GM12878 (cell line): ENCODE results near the gene PLAC1. TPM values are rescaled to one million over a fixed set of nuclear protein-coding genes. Genes with fewer than 3 reads are reported as not detected.

Experiments used
- EP300 ChIP-seq, 2 experiments: fragments of 150-350 bp in 1 of 2; IDR thresholded peaks; 2 replicates each; pipeline ENCODE4 v1.6.1; 2011 to 2012; ENCODE audit warnings: low read depth in 2 of 2, low read length in 2 of 2, borderline replicate concordance in 1 of 2, improper control_type of control experiment in 1 of 2, inconsistent platforms in 1 of 2; ENCODE audit not compliant: control insufficient read depth in 1 of 2
- MTA2 ChIP-seq: fragments of 450-650 bp; IDR thresholded peaks from 2 replicates; pipeline ENCODE4 v1.6.1; 2016; ENCODE audit warnings: low read depth, mild to moderate bottlenecking, moderate library complexity
- POLR2AphosphoS2 ChIP-seq: IDR thresholded peaks from 2 replicates; pipeline ENCODE4 v1.6.1; 2011; ENCODE audit warnings: low read depth, mild to moderate bottlenecking, low read length, improper control_type of control experiment, moderate library complexity
- RELA ChIP-seq: fragments of 450-650 bp; IDR thresholded peaks from 2 replicates; pipeline ENCODE4 v1.8.0; 2014; ENCODE audit warnings: borderline replicate concordance; ENCODE audit not compliant: partially characterized antibody
- SMAD1 ChIP-seq: fragments of 450-650 bp; IDR thresholded peaks from 2 replicates; pipeline ENCODE4 v1.6.1; 2018; ENCODE audit warnings: mild to moderate bottlenecking, low read depth; ENCODE audit not compliant: partially characterized antibody
- ZZZ3 ChIP-seq: IDR thresholded peaks from 2 replicates; pipeline ENCODE4 v1.6.1; 2011; ENCODE audit warnings: low read depth; ENCODE audit not compliant: control insufficient read depth, insufficient read length
- polyA plus RNA-seq, 11 experiments: library from polyadenylated mRNA; depleted of rRNA in 4 of 11; unstranded in 6 of 11; stranded (reverse) in 5 of 11; fragments of >200 nt; fragmentation: Nextera tagmentation in 4 of 11; fragmentation: Illumina TruSeq in 1 of 11; extraction: Ambion mirVana in 4 of 11; extraction: Trizol in 1 of 11; gene quantifications; 1 replicate in 1 of 11; 2 replicates in 10 of 11; pipeline versions ENCODE4 v1.2.1 to v1.2.3, GENCODE V29; 2011 to 2016; ENCODE audit warnings: inconsistent platforms in 2 of 11, missing spikeins in 2 of 11, low read depth in 1 of 11
- total RNA-seq, 4 experiments: library from RNA; depleted of rRNA in 3 of 4; stranded (reverse); fragments of >200 nt in 3 of 4; fragmentation: Illumina TruSeq in 1 of 4; extraction: Trizol in 1 of 4; gene quantifications; 2 replicates each; pipeline versions ENCODE4 v1.2.1 to v1.2.3, GENCODE V29; 2013 to 2021
- TF ChIP-seq, protein P1 (sequence below): fragments of 450-650 bp; formaldehyde crosslinking; IDR thresholded peaks from 2 replicates; pipeline ENCODE4 v1.4.0; 2022; ENCODE audit warnings: mild to moderate bottlenecking, moderate library complexity
- TF ChIP-seq, protein P2 (sequence below): IDR thresholded peaks from 2 replicates; pipeline ENCODE4 v1.6.1; 2011; ENCODE audit warnings: borderline replicate concordance, low read depth, mild to moderate bottlenecking, moderate library complexity, mixed read lengths, low read length; ENCODE audit not compliant: insufficient read depth; ENCODE audit errors: extremely low read length

PLAC1 gene
- total and polyA plus RNA-seq, 10 of the 15 experiments (the other 5 are each of a cell fraction or from before 2014, with no cell fraction given): 0.05 to 0.42 (median 0.17) TPM; not detected in 5

DNA sequence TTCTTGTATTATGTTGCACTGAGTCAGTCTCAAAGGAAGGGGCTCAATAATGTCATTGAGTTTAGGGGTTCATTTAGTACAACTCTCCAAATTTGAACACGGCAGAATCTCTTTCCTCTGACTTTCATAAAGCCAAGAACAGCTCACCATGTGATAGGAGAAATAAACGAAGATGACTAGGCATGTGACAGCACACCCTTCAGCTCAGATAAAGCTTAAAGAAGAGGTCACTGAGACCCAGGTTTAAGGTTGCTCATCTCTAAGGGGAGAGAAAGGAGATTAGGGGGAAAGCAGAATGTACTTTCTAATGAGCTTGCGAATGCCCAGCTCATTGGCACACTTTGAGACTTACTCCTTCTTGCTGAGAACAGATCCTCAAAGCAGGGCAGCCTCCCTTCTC lies 89.0 kb downstream of the PLAC1 start (continued):
- TF ChIP-seq, protein P1, sequence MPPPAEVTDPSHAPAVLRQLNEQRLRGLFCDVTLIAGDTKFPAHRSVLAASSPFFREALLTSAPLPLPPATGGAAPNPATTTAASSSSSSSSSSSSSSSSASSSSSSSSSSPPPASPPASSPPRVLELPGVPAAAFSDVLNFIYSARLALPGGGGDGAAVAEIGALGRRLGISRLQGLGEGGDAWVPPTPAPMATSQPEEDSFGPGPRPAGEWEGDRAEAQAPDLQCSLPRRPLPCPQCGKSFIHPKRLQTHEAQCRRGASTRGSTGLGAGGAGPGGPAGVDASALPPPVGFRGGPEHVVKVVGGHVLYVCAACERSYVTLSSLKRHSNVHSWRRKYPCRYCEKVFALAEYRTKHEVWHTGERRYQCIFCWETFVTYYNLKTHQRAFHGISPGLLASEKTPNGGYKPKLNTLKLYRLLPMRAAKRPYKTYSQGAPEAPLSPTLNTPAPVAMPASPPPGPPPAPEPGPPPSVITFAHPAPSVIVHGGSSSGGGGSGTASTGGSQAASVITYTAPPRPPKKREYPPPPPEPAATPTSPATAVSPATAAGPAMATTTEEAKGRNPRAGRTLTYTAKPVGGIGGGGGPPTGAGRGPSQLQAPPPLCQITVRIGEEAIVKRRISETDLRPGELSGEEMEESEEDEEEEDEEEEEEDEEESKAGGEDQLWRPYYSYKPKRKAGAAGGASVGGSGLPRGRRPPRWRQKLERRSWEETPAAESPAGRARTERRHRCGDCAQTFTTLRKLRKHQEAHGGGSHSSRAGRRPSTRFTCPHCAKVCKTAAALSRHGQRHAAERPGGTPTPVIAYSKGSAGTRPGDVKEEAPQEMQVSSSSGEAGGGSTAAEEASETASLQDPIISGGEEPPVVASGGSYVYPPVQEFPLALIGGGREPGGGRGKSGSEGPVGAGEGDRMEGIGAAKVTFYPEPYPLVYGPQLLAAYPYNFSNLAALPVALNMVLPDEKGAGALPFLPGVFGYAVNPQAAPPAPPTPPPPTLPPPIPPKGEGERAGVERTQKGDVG (CRISPR knock-in tag): no peak
- TF ChIP-seq MTA2: no peak
- no peak for TF ChIP-seq POLR2AphosphoS2
- no peak for TF ChIP-seq EP300 (IDR thresholded peaks at IDR 0.05; ENCODE audit: borderline replicate concordance in 1 of 2, control insufficient read depth in 1 of 2, low read depth in 2 of 2, low read length in 2 of 2)
- TF ChIP-seq SMAD1: no peak
- no peak for TF ChIP-seq RELA
- no peak for TF ChIP-seq ZZZ3
- TF ChIP-seq, protein P2, sequence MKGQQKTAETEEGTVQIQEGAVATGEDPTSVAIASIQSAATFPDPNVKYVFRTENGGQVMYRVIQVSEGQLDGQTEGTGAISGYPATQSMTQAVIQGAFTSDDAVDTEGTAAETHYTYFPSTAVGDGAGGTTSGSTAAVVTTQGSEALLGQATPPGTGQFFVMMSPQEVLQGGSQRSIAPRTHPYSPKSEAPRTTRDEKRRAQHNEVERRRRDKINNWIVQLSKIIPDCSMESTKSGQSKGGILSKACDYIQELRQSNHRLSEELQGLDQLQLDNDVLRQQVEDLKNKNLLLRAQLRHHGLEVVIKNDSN: no peak
